GM12891 (cell line): Measurements from ENCODE around the gene LONP2.

Experiments used
- POLR2AphosphoS5 ChIP-seq: IDR thresholded peaks from 2 replicates; pipeline ENCODE4 v1.6.1; 2011; ENCODE audit warnings: low read depth, low read length, control low read depth
- SPI1 ChIP-seq: IDR thresholded peaks from 2 replicates; pipeline ENCODE4 v1.6.1; 2011; ENCODE audit warnings: low read depth, low read length, control low read depth
- TAF1 ChIP-seq: IDR thresholded peaks from 2 replicates; pipeline ENCODE4 v1.6.1; 2011; ENCODE audit warnings: low read depth, low read length, control low read depth

- TF ChIP-seq SPI1, result no peak
- no peak for TF ChIP-seq POLR2AphosphoS5
- TF ChIP-seq TAF1, result no peak
Measured at GRCh38 chr16:48261569-48261968, 17.5 kb downstream of the LONP2 start.
